ENCODE data around the gene ADAM21.
"Not testable (repeated sequence)": the region's sequence is repeated elsewhere in the genome, so short reads cannot be mapped to it uniquely, and the experiment has no call there.

The ADAM21 gene

DNA sequence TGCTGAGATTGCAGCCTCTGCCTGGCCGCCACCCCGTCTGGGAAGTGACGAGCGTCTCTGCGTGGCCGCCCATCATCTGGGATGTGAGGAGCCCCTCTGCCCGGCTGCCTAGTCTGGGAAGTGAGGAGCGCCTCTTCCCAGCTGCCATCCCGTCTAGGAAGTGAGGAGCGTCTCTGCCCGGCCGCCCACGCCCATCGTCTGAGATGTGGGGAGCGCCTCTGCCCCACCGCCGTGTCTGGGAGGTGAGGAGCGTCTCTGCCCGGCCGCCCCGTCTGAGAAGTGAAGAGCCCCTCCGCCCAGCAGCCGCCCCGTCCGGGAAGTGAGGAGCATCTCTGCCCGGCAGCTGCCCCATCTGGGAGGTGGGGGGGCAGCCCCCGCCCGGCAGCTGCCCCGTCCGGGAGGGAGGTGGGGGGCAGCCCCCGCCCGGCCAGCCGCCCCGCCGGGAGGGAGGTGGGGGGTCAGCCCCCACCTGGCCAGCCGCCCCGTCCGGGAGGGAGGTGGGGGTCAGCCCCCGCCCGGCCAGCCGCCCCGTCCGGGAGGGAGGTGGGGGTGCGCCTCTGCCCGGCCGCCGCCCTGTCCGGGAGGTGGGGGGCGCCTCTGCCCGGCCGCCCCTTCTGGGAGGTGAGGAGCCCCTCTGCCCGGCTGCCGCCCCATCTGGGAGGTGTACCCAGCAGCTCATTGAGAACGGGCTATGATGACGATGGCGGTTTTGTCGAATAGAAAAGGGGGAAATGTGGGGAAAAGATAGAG lies 25.6 kb downstream of the ADAM21 start:
- not testable (repeated sequence) for DNase-seq

DNA sequence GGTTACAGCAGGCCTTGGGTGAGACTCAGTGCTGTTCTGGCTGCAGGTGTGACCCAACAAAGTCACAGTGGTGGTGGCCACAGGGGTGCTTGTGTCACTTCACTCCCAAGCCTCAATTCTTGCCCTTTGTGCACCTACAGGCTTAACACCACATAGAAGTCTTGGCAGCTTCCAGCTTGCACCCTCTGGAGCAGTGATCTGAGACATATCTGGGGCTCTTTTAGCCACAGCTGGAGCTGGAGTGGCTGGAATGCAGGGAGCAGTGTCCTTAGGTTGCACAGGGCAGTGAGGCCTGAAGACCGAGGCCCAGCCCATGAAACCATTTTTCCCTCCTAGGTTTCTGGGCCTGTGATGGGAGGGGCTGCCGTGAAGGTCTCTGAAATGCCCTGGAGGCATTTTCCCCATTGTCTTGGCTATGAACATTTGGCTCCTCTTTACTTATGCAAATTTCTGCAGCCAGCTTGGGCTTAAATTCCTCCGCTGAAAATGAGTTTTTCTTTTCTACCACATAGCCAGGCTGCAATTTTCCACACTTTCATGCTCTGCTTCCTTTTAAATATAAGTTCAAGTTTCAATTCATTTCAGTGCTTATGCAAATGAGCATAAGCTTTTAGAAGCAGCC lies 37.7 kb downstream of the ADAM21 start:
- DNase-seq = no peak

DNA sequence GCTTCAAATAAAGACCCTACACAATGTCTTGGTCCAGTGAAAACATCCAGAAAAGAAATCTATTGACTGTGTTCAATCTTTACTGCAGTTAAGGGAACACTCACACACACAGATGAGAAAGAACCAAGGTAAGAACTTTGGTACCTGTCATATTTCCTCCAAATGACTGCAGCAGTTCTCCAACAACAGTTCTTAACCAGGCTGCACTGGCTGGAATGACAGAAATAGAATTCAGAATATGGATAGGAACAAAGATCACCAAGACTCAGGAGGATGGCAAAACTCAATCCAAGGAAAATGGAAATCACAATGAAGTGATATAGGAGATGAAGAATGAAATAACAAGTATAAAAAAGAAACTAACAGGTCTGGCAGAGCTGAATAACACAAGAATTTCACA lies 46.2 kb downstream of the ADAM21 start:
- no peak for DNase-seq

Measured in activated CD4-positive, alpha-beta T cell treated with anti-CD3 and anti-CD28 coated beads, Interleukin-10, Interleukin-2, amounts not matched to agents 100 ng/mL and 50 ng/mL, durations not matched to agents 16 hours and 8 hours (primary cell).